Panc1 (cell line): ENCODE results near the gene TRIM31. TPM values are rescaled to one million over a fixed set of nuclear protein-coding genes. Genes with fewer than 3 reads are reported as not detected.

Experiments
- ATAC-seq: fragments of 200-7000 bp; cut with Tn5 transposase; 2 replicates; pipeline ENCODE4 v1.9.1; 2020; ENCODE audit warnings: mild to moderate bottlenecking, moderate library complexity
- BruUV-seq: library from RNA; stranded (reverse); fragments of 400-500 nt; replicated peaks from 2 replicates; lab custom pipeline; 2021; lab: Mats Ljungman, UMichigan
- CTCF ChIA-PET: fragments of 300-600 bp; sonication (Branson Sonifier 250); formaldehyde crosslinking; loops from one replicate; lab custom pipeline; 2022; ENCODE audit warnings: antibody characterized with exemption; lab: Charles Lee
- POLR2A ChIA-PET: fragments of 300-600 bp; sonication (Branson Sonifier 250); formaldehyde crosslinking; loops from one replicate; lab custom pipeline; 2022; ENCODE audit warnings: antibody characterized with exemption; lab: Charles Lee
- DNase-seq: peaks from one replicate; pipeline ENCODE4 v3.0.0-alpha.2; 2010; ENCODE audit warnings: low read depth, low spot score
- H3K27ac ChIP-seq: 2 replicates; pipeline ENCODE4 v1.5.1; 2011; ENCODE audit warnings: mild to moderate bottlenecking, low read length, inconsistent platforms
- H3K27me3 ChIP-seq: fragments of 200-500 bp; sonication (Bioruptor generic); 2 replicates; pipeline ENCODE4 v1.6.0; 2014; ENCODE audit warnings: low read length, inconsistent platforms; ENCODE audit not compliant: control insufficient read depth, insufficient read depth
- H3K36me3 ChIP-seq: fragments of 200-500 bp; sonication (Bioruptor generic); 2 replicates; pipeline ENCODE4 v1.5.1; 2014; ENCODE audit warnings: inconsistent platforms, mild to moderate bottlenecking, low read length, moderate library complexity; ENCODE audit not compliant: control insufficient read depth, insufficient read depth
- H3K4me1 ChIP-seq: 2 replicates; pipeline ENCODE4 v1.5.1; 2011; ENCODE audit warnings: inconsistent platforms, mild to moderate bottlenecking, low read length, moderate library complexity; ENCODE audit not compliant: control insufficient read depth, insufficient read depth
- H3K4me3 ChIP-seq, 2 experiments: 2 replicates each; pipeline ENCODE4 v1.5.1; 2011 to 2012; ENCODE audit warnings: low read depth in 2 of 2, low read length in 2 of 2, mild to moderate bottlenecking in 2 of 2, inconsistent platforms in 1 of 2, moderate library complexity in 1 of 2
- H3K9me3 ChIP-seq: fragments of 200-500 bp; sonication (Bioruptor generic); 2 replicates; pipeline ENCODE4 v1.5.1; 2014; ENCODE audit warnings: low read depth, mild to moderate bottlenecking, inconsistent platforms, low read length, moderate library complexity; ENCODE audit not compliant: control insufficient read depth, insufficient read depth
- CTCF ChIP-seq: fragments of 450-650 bp; IDR thresholded peaks from 2 replicates; pipeline ENCODE4 v1.5.1; 2017; ENCODE audit warnings: mild to moderate bottlenecking
- POLR2AphosphoS5 ChIP-seq: IDR thresholded peaks from 2 replicates; pipeline ENCODE4 v1.6.1; 2012; ENCODE audit warnings: mild to moderate bottlenecking, low read depth, low read length, moderate library complexity
- REST ChIP-seq, 2 experiments: IDR thresholded peaks; 2 replicates each; pipeline ENCODE4 v1.6.1; 2011 to 2012; ENCODE audit warnings: low read depth in 2 of 2, control low read depth in 1 of 2, low read length in 1 of 2, mild to moderate bottlenecking in 1 of 2, moderate library complexity in 1 of 2; ENCODE audit not compliant: insufficient read depth in 1 of 2
- SIN3A ChIP-seq: IDR thresholded peaks from 2 replicates; pipeline ENCODE4 v1.6.1; 2012; ENCODE audit warnings: low read depth, mild to moderate bottlenecking, low read length, moderate library complexity, borderline replicate concordance; ENCODE audit not compliant: insufficient read depth
- TCF7L2 ChIP-seq: IDR thresholded peaks from 2 replicates; pipeline ENCODE4 v1.6.1; 2011; ENCODE audit warnings: mild to moderate bottlenecking, low read depth, low read length, inconsistent platforms
- in situ Hi-C: cut with HindIII; loops from 2 replicates; pipeline ENCODE4 v1.10.0; 2016; ENCODE audit warnings: low sequenced_read_pairs, low pct_unique_long_range_greater_than_20kb
- intact Hi-C: fragments of 100-400 bp; cut with micrococcal nuclease; formaldehyde crosslinking; loops from one replicate; pipeline ENCODE4 v1.10.0; 2022; ENCODE audit not compliant: unreplicated experiment
- total RNA-seq: library from RNA; stranded (reverse); gene quantifications from one replicate; pipeline ENCODE4 v1.2.1, GENCODE V29; 2021; ENCODE audit not compliant: unreplicated experiment

TRIM31 gene
- total RNA-seq, 1 experiment from 2014 or later = not detected

DNA sequence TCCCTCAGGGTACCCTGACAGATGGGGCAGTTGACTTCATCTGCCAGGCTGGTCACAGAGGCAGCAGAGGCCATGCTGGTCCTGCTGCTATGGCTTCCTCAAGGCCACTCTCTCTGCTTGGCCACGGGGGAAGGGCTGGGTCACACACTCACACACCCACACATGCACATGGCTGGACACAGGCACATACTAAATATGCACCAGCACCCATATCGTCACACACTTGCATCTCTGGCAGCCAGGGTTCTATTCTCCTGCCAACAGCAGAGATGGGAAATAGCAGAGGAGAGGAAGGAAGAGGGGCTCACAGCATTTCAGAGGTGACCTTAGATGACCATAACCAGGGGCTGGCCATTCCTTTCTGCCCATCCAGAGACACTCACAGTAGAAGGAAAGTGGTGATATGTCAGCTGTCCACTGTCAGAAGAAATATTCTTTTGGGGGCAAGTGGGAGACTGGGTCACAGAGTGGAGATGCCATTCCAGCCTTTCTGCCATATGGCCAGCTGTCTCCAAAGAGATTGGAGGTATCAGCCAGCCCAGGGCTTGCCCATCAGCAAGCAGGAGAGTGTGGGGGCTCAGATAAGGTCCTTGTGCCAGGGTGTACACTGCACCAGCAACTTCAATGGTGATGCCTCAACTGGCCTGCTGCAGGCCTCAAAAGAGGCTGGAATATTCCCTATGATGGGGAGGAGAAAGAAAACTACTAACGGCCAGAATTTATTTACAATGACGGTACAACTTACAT lies 48.1 kb upstream of the TRIM31 start, which contains the start of gene TRIM10:
Gene TRIM10, minus strand, starts transcription at position 427 of the 747 bp plus-strand sequence. Its CDS starts 353 bp downstream, at position 74.
- ATAC-seq (no peak), DNase-seq (no peak)
- H3K4me1 ChIP-seq = no peaks in the 10 kb centered on the region
- H3K27ac ChIP-seq = no peak within 1 kb of the TSS
- no peaks in the 10 kb centered on the region for H3K9me3 ChIP-seq
- CTCF ChIA-PET = no interaction called here
- TF ChIP-seq TCF7L2 (no peak), SIN3A (no peak), REST (IDR thresholded peaks at IDR 0.05; ENCODE audit: insufficient read depth in 1 of 2, low read depth in 2 of 2, low read length in 1 of 2) (no peak), CTCF (no peak), POLR2AphosphoS5 (no peak)
- POLR2A ChIA-PET = no interaction called here
- H3K27me3 ChIP-seq = peaks cover 8% of the 10 kb centered on the region; the same call in 1 of the 2 replicates
- in situ Hi-C loops (no loop called here), intact Hi-C loops (no loop called here)
- H3K36me3 ChIP-seq = no peaks in the 10 kb centered on the region
- H3K4me3 ChIP-seq = no peak within 1 kb of the TSS
- no TSS peak for BruUV-seq

GRCh38 chr6:30160008-30160784 lies 47.3 kb upstream of the TRIM31 start:
- Histone ChIP-seq H3K4me3 (no peak overlapping the region), H3K27me3 (peaks cover 10% of the 10 kb centered on the region; the same call in 1 of the 2 replicates), H3K36me3 (no peaks in the 10 kb centered on the region), H3K4me1 (no peaks in the 10 kb centered on the region), H3K27ac (no peak overlapping the region), H3K9me3 (no peaks in the 10 kb centered on the region)
- no peak for TF ChIP-seq SIN3A
- no peak for TF ChIP-seq CTCF
- no peak for TF ChIP-seq REST (IDR thresholded peaks at IDR 0.05; ENCODE audit: insufficient read depth in 1 of 2, low read depth in 2 of 2, low read length in 1 of 2)
- TF ChIP-seq TCF7L2 = no peak
- no peak for TF ChIP-seq POLR2AphosphoS5
- ChIA-PET POLR2A (no interaction called here), CTCF (no interaction called here)
- DNase-seq (no peak), ATAC-seq (no peak)
- no TSS peak for BruUV-seq
- intact Hi-C loops (no loop called here), in situ Hi-C loops (no loop called here)
